Measurements from ENCODE around the gene MYADM.

- TF ChIP-seq CTCF (IDR thresholded peaks at IDR 0.05; ENCODE audit: insufficient read depth, low read length) (no peak), REST (IDR thresholded peaks at IDR 0.05; ENCODE audit: insufficient replicate concordance, low read depth) (no peak), POLR2AphosphoS5 (IDR thresholded peaks at IDR 0.05; ENCODE audit: low read depth) (no peak)
Observed at GRCh38 chr19:53880711-53881481, 13.2 kb downstream of the MYADM start.
